Activated CD4-positive, CD25-positive, alpha-beta regulatory T cell treated with anti-CD3 and anti-CD28 coated beads, Interleukin-2, amount 50 U/mL, for 72 hours (primary cell): ENCODE results near the gene ITGB2.

Source experiments
- DNase-seq: peaks from one replicate; pipeline ENCODE4 v3.0.0; 2021

The ITGB2 gene

GRCh38 chr21:44842721-44843445 is 77.8 kb downstream of the ITGB2 start:
- no peak for DNase-seq

- no peak for DNase-seq
Observed at GRCh38 chr21:44842087-44842486, 78.6 kb downstream of the ITGB2 start.

- no peak for DNase-seq
Observed at GRCh38 chr21:44840771-44841170, 79.9 kb downstream of the ITGB2 start.

- no peak for DNase-seq
Observed at GRCh38 chr21:44838951-44839350, 81.7 kb downstream of the ITGB2 start.

GRCh38 chr21:44838039-44838895 is 82.4 kb downstream of the ITGB2 start:
- DNase-seq, result no peak

- no peak for DNase-seq
Observed at GRCh38 chr21:44837537-44837936, 83.2 kb downstream of the ITGB2 start.

GRCh38 chr21:44836666-44837471 is 83.8 kb downstream of the ITGB2 start:
- DNase-seq, result no peak

GRCh38 chr21:44836349-44836665 is 84.4 kb downstream of the ITGB2 start:
- no peak for DNase-seq
